ENCODE measurements around the gene METTL13. TPM values are rescaled to one million over a fixed set of nuclear protein-coding genes. Genes with fewer than 3 reads are reported as not detected.

Gene METTL13
- total and polyA plus RNA-seq, 2 of the 8 experiments (the other 6 are each of a cell fraction or from before 2014, with no cell fraction given), result 38.1 to 66.3 TPM

DNA sequence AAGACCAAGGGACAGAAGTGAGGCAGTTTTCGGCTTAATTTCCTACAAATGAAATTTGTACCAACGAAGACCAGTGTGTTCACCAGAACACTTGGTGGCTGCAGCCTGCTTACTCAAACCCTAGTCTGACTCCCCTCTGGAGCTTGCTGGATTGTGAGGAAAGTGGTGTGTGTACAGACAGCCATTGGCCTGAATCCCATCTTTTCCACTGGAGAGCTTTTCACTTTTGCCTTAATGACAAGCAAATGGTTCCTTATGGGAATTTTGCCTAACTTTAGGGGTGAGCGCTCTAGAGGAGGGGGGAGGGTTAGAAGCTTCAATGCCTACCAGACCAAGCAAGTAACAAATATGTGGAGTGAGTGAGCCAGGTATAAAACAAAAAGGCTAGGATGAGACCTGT lies 17.3 kb downstream of the METTL13 start (continued):
- no peak for TF ChIP-seq BCL11A (IDR thresholded peaks at IDR 0.05; ENCODE audit: low read depth in 2 of 2, low read length in 2 of 2)
- TF ChIP-seq KDM4A (IDR thresholded peaks at IDR 0.05; ENCODE audit: low read depth, low read length, severe bottlenecking), result no peak
- no peak for TF ChIP-seq JUN (IDR thresholded peaks at IDR 0.05; ENCODE audit: low read depth, low read length)
- TF ChIP-seq RNF2 (IDR thresholded peaks at IDR 0.05; ENCODE audit: borderline replicate concordance, low read depth, low read length, missing control alignments, poor library complexity, severe bottlenecking), result no peak
